Measurements from ENCODE around the gene ZNF839.

DNA sequence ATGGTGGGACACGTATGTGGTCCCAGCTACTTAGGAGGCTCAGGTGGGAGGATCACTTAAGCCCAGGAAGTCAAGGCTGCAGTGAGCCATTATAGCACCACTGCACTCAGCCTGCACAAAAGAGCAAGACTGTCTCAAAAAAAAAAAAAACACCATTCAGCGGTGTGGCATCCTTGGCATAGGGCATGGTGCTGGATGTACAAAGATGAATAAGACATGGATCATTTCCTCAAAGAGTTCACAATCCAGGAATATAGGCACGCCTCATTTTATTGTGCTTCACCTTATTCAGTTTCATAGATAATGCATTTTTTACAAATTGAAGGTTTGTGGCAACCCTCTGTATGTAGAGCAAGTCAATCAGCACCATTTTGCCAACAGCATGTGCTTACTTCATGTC, 36.7 kb downstream of the ZNF839 start:
- TF ChIP-seq POLR2A (IDR thresholded peaks at IDR 0.05) (no peak), EP300 (IDR thresholded peaks at IDR 0.05) (no peak)
- TF ChIP-seq, protein P1, sequence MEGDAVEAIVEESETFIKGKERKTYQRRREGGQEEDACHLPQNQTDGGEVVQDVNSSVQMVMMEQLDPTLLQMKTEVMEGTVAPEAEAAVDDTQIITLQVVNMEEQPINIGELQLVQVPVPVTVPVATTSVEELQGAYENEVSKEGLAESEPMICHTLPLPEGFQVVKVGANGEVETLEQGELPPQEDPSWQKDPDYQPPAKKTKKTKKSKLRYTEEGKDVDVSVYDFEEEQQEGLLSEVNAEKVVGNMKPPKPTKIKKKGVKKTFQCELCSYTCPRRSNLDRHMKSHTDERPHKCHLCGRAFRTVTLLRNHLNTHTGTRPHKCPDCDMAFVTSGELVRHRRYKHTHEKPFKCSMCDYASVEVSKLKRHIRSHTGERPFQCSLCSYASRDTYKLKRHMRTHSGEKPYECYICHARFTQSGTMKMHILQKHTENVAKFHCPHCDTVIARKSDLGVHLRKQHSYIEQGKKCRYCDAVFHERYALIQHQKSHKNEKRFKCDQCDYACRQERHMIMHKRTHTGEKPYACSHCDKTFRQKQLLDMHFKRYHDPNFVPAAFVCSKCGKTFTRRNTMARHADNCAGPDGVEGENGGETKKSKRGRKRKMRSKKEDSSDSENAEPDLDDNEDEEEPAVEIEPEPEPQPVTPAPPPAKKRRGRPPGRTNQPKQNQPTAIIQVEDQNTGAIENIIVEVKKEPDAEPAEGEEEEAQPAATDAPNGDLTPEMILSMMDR (IDR thresholded peaks at IDR 0.05), result no peak

All from tibial nerve (tissue), 4 donors.